NCI-H2081 treated with DMSO at 0.1 percent for 48 hours (cell line): Measurements from ENCODE around the gene IMPG2.

ENCODE experiments used
- DNase-seq: peaks from one replicate; lab custom pipeline; 2025; lab: John Stamatoyannopoulos, UW

Gene IMPG2

GRCh38 chr3:101183151-101183550 lies 137.2 kb downstream of the IMPG2 start:
- DNase-seq = no peak

GRCh38 chr3:101182734-101183133 lies 137.6 kb downstream of the IMPG2 start:
- DNase-seq = no peak

- DNase-seq = no peak
These were observed 138.6 kb downstream of the IMPG2 start for GRCh38 chr3:101181801-101182200.

GRCh38 chr3:101179637-101180036 lies 140.7 kb downstream of the IMPG2 start:
- DNase-seq = no peak

GRCh38 chr3:101177577-101177976 lies 142.8 kb downstream of the IMPG2 start:
- DNase-seq = no peak
